GM19023 (cell line): ENCODE results near the gene NAXE.
"Not testable (repeated sequence)": the region's sequence is repeated elsewhere in the genome, so short reads cannot be mapped to it uniquely, and the experiment has no call there.

ENCODE experiments used
- ATAC-seq: cut with Tn5 transposase; IDR thresholded peaks from one replicate; pipeline ENCODE4 v1.9.1; 2021; ENCODE audit warnings: mild to moderate bottlenecking, moderate library complexity; ENCODE audit not compliant: unreplicated experiment

The NAXE gene

DNA sequence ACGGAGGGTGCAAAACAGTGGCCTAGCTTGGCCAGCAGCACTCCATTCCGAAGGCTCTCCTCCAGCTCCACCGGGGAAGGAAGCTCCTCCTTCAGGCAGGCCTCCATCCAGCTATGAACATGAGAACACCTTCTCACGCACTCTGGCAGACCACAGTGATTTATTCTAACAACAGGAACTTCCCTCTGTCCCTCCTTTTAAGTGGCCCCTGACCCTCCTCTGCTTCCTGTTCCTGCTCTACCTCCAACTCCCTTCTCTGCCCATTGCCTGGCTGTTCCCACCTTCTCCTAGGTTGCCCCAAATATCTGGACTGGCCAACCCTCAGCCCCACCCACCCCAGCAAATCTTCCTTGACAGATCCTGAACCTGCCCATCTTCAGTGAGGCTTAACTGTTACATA lies 25.1 kb upstream of the NAXE start:
- ATAC-seq = no peak

GRCh38 chr1:156571261-156571852 lies 20.2 kb upstream of the NAXE start:
- ATAC-seq = no peak

- peak; percentile 88 for ATAC-seq
These were observed 19.5 kb upstream of the NAXE start, which contains the start of gene IQGAP3 for GRCh38 chr1:156571919-156572662. Gene IQGAP3, minus strand, starts transcription at chr1:156572565. Its CDS starts 36 bp downstream, at chr1:156572529.

DNA sequence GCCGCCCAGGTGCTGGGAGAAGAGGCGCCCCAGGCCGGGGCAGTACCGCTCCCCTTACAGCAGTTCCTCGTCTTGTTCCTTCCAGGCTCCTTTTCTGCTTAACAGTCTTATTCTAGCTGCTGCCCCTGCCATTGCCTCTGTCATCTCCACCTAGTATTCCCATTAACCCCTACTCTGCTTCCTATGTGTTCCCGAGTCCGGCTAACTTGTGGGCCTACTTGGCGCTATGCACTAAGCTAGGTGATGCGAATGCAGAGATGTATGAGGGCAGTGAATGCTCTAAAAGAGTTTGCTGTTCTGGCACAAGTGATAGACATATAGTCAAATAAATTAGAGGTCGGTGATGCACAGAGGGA lies 18.9 kb upstream of the NAXE start:
- no peak for ATAC-seq

DNA sequence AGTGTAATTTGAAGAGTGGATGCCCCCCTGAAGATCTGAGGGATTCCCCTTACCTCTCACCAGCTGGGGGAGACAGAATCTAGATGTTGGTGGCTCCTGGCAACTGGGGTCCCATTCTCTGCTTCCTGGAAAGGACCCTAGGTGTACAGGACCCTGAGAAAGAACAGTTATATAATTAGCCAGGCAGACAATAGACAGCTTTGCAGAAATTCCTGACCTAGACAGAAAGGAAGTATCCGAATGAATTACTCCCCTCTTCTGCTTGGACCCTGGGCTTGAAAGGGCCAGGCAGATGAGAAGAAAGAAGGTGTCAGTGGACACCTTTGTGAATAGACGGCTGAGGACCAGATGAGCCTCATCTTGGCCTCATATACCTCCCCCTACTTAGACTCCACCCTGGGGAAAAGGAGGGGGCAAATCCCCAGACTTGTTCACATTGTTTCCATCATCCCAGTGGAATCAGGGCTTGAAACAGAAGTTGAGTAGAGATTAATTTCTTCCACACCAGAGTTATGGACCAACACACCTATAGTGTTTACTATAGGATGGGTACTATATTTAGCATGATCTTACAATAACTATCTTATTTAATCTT lies 17.4 kb upstream of the NAXE start:
- ATAC-seq = no peak

- no peak for ATAC-seq
These were observed 14.0 kb upstream of the NAXE start for GRCh38 chr1:156577550-156577949.

DNA sequence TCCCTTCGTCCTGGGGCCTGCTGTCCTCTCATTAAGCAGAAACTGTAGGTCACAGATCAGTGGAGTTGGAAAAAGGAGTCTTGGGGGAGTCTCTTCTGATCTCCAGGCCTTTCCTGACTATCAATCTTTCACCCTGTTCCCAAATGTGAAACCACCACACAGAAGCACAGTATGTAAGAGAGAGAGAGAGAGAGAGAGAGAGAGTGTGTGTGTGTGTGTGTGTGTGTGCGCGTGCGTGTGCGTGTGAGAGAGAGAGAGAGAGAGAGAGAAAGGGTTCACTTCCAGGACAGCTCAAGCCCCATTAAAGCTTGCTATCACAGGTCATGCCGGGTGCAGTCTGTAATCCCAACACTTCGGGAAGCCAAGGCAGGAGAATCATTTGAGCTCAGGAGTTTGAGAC lies 13.5 kb upstream of the NAXE start:
- ATAC-seq = no peak

DNA sequence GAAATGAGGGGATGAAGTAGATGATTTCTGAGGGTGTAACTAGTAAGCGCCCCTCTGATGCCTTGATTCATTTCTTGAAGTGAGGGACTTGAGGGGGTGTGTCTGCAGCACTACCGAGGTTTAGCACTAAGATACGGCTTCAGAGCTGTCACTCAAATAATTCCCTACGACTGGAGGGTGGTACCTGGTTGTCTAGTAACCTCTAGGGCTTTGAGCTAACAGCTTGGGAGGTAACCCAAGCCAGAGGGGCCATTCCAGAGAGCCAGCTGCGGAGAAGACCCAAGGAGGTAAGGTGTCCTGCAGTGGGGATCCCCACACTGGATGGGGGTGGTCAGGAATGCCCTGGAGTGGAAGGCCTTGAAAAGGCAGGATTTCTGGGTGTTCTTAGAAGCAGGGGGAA lies 12.1 kb upstream of the NAXE start, which contains the start of gene TTC24:
TTC24 (plus strand) TSS at position 252 of the 400 bp plus-strand sequence. CDS start 1,642 bp downstream, outside the sequence.
- no peak for ATAC-seq

DNA sequence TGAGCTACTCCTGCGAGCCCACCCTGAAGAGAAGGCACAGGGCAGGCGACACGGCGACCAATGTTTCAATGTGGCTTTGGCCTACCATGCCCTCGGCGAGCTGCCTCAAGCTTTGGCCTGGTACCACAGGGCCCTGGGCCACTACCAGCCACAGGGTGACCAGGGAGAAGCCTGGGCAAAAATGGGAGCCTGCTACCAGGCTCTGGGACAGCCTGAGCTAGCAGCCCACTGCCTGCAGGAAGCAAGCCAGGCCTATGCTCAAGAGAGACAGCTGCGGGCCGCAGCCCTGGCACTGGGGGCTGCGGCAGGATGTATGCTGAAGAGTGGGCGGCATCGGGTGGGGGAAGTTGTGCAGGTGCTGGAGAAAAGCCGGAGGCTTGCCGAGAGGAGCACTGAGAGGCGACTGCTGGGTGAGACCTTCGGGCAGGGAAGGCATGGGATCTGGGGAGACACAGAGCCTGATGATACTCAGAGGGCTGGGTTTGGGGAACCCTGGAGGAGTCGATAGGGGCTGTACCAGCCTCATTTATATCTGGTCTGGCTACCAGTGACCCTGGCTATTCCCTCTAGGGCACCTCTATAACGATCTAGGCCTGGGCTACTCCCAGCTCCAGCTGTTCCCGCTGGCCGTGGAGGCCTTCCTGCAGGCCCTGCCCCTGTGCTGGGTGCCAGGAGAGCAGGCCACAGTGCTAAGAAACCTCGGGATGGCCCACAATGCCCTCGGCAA lies 9.8 kb upstream of the NAXE start:
- ATAC-seq = no peak

GRCh38 chr1:156582388-156583017 lies 9.1 kb upstream of the NAXE start:
- no peak for ATAC-seq

- no peak for ATAC-seq
These were observed 7.6 kb upstream of the NAXE start for GRCh38 chr1:156583821-156584622.

DNA sequence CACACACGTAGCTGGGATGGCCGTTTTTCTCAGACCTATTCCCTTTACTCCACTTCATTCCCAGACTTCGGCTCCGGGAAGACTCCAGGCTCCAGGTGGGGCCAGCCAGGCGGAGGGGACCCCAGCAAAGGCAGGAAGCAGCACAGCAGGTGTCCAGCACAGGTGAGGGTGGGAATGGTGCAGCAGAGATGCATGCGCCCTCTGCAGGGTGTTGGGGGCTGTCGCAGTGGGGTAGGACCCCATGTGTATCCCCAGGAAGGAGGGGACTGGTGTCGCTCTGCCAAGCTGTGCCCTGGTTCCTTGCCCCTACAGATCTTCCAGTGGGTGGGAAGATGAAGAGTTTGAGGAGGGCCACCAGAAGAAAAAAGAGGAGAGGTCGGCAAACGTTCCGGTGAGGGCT lies 6.8 kb upstream of the NAXE start:
- ATAC-seq = no peak

- no peak for ATAC-seq
These were observed 5.3 kb upstream of the NAXE start for GRCh38 chr1:156586323-156586722.

GRCh38 chr1:156586892-156587477 lies 4.6 kb upstream of the NAXE start:
- ATAC-seq = no peak

DNA sequence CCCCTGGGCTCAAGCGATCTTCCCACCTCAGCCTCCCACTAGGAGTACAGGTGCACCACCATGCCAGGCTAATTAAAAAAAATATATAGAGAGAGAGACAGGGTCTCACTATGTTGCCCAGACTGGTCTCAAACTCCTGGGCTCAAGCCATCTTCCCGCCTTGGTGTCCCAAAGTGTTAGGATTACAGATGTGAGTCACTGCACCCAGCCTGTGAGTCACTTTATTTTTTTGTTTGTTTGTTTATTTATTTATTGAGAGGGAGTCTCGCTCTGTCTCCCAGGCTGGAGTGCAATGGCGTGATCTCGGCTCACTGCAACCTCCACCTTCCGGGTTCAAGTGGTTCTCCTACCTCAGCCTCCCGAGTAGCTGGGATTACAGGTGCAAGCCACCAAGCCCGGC lies 3.6 kb upstream of the NAXE start:
- ATAC-seq = not testable (repeated sequence)

GRCh38 chr1:156589546-156589945 lies 2.0 kb upstream of the NAXE start:
- no peak for ATAC-seq

DNA sequence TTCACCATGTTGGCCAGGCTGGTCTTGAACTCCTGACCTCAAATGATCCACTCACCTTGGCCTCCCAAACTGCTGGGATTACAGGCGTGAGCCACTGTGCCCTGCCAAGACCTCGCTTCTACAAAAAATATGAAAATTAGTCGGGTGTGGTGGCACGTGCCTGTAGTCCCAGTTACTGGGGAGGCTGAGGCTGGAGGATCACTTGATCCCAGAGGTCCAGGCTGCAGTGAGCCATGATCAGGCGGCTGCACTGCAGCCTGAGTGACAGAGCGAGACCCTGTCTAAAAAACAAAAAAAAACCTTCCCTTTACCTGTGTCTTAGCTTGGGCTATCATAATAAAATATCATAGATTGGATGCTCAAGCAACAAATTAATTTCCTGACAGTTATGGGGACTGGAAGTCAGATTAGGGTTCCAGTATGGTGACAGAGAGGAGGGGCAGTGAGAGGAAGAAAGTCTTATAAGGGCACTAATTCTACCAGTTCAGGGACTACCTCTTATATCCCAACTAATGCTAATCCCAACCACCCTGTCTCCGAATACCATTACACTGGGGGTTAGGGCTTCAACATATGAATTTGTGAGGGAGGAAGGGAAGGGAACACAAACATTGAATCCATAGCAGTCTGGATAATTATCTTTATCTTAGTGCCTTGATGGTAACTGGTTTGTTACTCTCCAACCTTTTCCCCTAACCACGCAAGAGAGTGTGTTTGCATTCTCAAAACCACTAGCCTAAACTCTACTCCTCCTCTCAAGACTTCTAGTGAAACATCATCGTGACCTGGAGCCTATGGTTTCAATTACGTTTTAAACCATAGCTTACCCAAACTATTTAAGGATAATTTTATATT lies 1.0 kb upstream of the NAXE start:
- no peak for ATAC-seq

DNA sequence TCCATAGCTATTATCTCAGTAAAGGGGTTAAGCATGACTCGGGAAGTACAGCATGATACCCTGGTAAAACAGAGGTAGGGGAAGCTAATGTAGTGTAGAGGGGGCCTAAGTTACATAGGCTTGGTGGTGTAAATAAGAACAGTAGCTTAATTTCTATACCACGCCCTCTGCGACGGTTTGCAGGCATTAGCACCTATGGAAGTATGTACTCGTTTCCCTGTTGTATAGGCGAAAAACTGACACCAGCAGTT lies 470 bp upstream of the NAXE start:
- no peak for ATAC-seq

DNA sequence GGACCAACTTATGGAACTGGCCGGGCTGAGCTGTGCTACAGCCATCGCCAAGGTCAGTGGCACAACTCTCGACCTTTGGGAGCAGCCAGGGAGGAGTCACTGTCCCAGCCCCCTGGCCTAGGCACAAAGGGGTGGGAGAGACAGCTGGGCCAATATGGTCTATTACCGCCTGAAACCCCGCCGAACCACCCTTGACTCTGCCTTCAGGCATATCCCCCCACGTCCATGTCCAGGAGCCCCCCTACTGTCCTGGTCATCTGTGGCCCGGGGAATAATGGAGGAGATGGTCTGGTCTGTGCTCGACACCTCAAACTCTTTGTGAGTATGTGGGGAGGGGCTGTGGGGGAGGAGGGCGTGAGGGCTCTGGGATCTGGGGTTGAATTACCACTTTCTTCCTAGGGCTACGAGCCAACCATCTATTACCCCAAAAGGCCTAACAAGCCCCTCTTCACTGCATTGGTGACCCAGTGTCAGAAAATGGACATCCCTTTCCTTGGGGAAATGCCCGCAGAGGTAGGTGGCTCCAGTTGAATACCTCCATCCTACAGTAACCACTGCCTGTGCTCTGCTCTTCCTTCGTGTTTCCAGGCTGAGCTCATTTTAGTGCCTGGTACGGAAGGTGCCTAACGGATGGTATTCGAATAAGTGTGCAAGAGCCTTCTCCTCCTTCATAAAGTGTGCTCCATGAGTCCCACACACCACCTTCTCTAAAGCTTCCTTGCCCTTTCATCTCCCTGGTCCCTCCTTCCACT lies 758 bp downstream of the NAXE start:
- no peak for ATAC-seq
